ENCODE measurements around the gene TASL. TPM values are rescaled to one million over a fixed set of nuclear protein-coding genes. Genes with fewer than 3 reads are reported as not detected.

TASL gene
- total RNA-seq, 2 donors from 2014 or later: 2.7 to 4.3 TPM

- no peaks in the 10 kb centered on the region for H3K9me3 Mint-ChIP-seq
- DNase-seq (ENCODE audit: low spot score in 2 of 2): no peak
- no peak overlapping the region for H3K27ac Mint-ChIP-seq
- H3K36me3 Mint-ChIP-seq: no peaks in the 10 kb centered on the region
- no peak for ATAC-seq
Measured at GRCh38 chrX:30521440-30522182, 56.0 kb downstream of the TASL start.

GRCh38 chrX:30513284-30513683, 64.3 kb downstream of the TASL start:
- ATAC-seq (no peak), DNase-seq (ENCODE audit: low spot score in 2 of 2) (no peak)
- Mint-ChIP-seq H3K36me3 (no peaks in the 10 kb centered on the region), H3K9me3 (no peaks in the 10 kb centered on the region), H3K27ac (no peak overlapping the region)

Other genes with a start within 250 kb of the TASL start
- gene GK, start 75.7 kb upstream of the TASL start, total RNA-seq: 100 to 1,000 TPM in 1 of 2 donors, 10 to 100 TPM in 1; 53.1 to 147 TPM